GM10266 (cell line): ENCODE results near the gene PDHB.

Experiments used
- DNase-seq: peaks from one replicate; pipeline ENCODE4 v3.0.0; 2012; ENCODE audit errors: extremely low spot score
- CTCF ChIP-seq: IDR thresholded peaks from 2 replicates; pipeline ENCODE4 v1.5.1; 2012; ENCODE audit warnings: mild to moderate bottlenecking, low read depth; ENCODE audit not compliant: control insufficient read depth, insufficient read depth; ENCODE audit errors: missing control alignments

The PDHB gene

GRCh38 chr3:58386626-58387365 lies 46.8 kb downstream of the PDHB start:
- no peak for DNase-seq
- no peak for TF ChIP-seq CTCF

GRCh38 chr3:58384381-58385090 lies 49.1 kb downstream of the PDHB start:
- no peak for DNase-seq
- no peak for TF ChIP-seq CTCF

- DNase-seq = no peak
- no peak for TF ChIP-seq CTCF
Observed at GRCh38 chr3:58383904-58384303, 49.7 kb downstream of the PDHB start.

- DNase-seq = no peak
- no peak for TF ChIP-seq CTCF
Observed at GRCh38 chr3:58383476-58383875, 50.2 kb downstream of the PDHB start.

- no peak for TF ChIP-seq CTCF
- DNase-seq = no peak
Observed at GRCh38 chr3:58379351-58380073, 54.1 kb downstream of the PDHB start.

GRCh38 chr3:58377750-58378149 lies 55.9 kb downstream of the PDHB start:
- no peak for DNase-seq
- TF ChIP-seq CTCF = no peak
